CD8-positive, alpha-beta memory T cell (primary cell): ENCODE data around the gene GALNT14. TPM values are rescaled to one million over a fixed set of nuclear protein-coding genes. Genes with fewer than 3 reads are reported as not detected.

Source experiments
- CTCF ChIA-PET: fragments of 350-600 bp; sonication (Branson Sonifier 250); formaldehyde crosslinking; loops from one replicate; lab custom pipeline; 2021; ENCODE audit warnings: antibody characterized with exemption; lab: Charles Lee
- POLR2A ChIA-PET: fragments of 350-600 bp; sonication (Branson Sonifier 250); formaldehyde crosslinking; loops from one replicate; lab custom pipeline; 2021; ENCODE audit warnings: antibody characterized with exemption; lab: Charles Lee
- DNase-seq, 5 donors: peaks; one replicate each; pipeline versions ENCODE4 v3.0.0 to v3.0.0-alpha.2; 2020 to 2022; ENCODE audit warnings: mixed read lengths in 1 of 5
- H3K27ac ChIP-seq: one replicate; pipeline ENCODE4 v1.7.0; 2013; ENCODE audit warnings: low read depth, mild to moderate bottlenecking, low read length, moderate library complexity
- H3K27me3 ChIP-seq: 2 replicates; pipeline ENCODE4 v1.7.0; 2013; ENCODE audit warnings: low read length, mild to moderate bottlenecking; ENCODE audit not compliant: insufficient read depth, poor library complexity, severe bottlenecking
- H3K36me3 ChIP-seq: 2 replicates; pipeline ENCODE4 v1.7.0; 2013; ENCODE audit warnings: mild to moderate bottlenecking, low read length, moderate library complexity; ENCODE audit not compliant: insufficient read depth
- H3K4me1 ChIP-seq: 2 replicates; pipeline ENCODE4 v1.7.0; 2013; ENCODE audit warnings: mild to moderate bottlenecking, low read length, moderate library complexity; ENCODE audit not compliant: insufficient read depth
- H3K4me3 ChIP-seq: 2 replicates; pipeline ENCODE4 v1.7.0; 2013; ENCODE audit warnings: mild to moderate bottlenecking, low read length
- H3K9me3 ChIP-seq: 2 replicates; pipeline ENCODE4 v1.7.0; 2013; ENCODE audit warnings: mild to moderate bottlenecking, low read length
- H3K27ac Mint-ChIP-seq, 8 donors: one replicate each; pipeline ENCODE4 v1.8.0; 2020 to 2021; ENCODE audit warnings: mixed read lengths in 8 of 8, mild to moderate bottlenecking in 6 of 8, inconsistent platforms in 3 of 8, moderate library complexity in 3 of 8
- H3K27me3 Mint-ChIP-seq, 2 donors: one replicate each; pipeline ENCODE4 v1.8.0; 2020 to 2021; ENCODE audit warnings: mixed read lengths in 2 of 2, mild to moderate bottlenecking in 1 of 2, moderate library complexity in 1 of 2
- H3K36me3 Mint-ChIP-seq, 3 donors: one replicate each; pipeline ENCODE4 v1.8.0; 2020 to 2021; ENCODE audit warnings: mixed read lengths in 3 of 3, inconsistent platforms in 1 of 3, mild to moderate bottlenecking in 1 of 3
- H3K4me1 Mint-ChIP-seq, 3 donors: one replicate each; pipeline ENCODE4 v1.8.0; 2020 to 2021; ENCODE audit warnings: mixed read lengths in 3 of 3, inconsistent platforms in 1 of 3, mild to moderate bottlenecking in 1 of 3
- H3K4me3 Mint-ChIP-seq, 7 donors: one replicate each; pipeline ENCODE4 v1.8.0; 2020 to 2021; ENCODE audit warnings: mixed read lengths in 7 of 7, mild to moderate bottlenecking in 6 of 7, moderate library complexity in 4 of 7, inconsistent platforms in 2 of 7
- H3K9me3 Mint-ChIP-seq, 5 donors: one replicate each; pipeline ENCODE4 v1.8.0; 2020 to 2022; ENCODE audit warnings: mixed read lengths in 5 of 5, mild to moderate bottlenecking in 3 of 5, moderate library complexity in 2 of 5, inconsistent platforms in 1 of 5
- polyA plus RNA-seq: library from polyadenylated mRNA; unstranded; fragments of 300-500 nt; fragmentation: Illumina TruSeq; gene quantifications from one replicate; pipeline ENCODE4 v1.2.3, GENCODE V29; 2021
- total RNA-seq, 2 experiments: library from RNA; stranded (reverse); gene quantifications; one replicate each; pipeline ENCODE4 v1.2.3, GENCODE V29; 2021

Gene GALNT14
- total and polyA plus RNA-seq, 3 experiments from 2014 or later = 0.62 to 0.74 TPM; not detected in 1

GRCh38 chr2:30897539-30897938 is 240.7 kb downstream of the GALNT14 start:
- no peaks in the 10 kb centered on the region for H3K36me3 Mint-ChIP-seq
- H3K27ac ChIP-seq = no peak overlapping the region
- no peak overlapping the region for H3K27ac Mint-ChIP-seq
- no peak for DNase-seq
- no peaks in the 10 kb centered on the region for H3K9me3 ChIP-seq
- CTCF ChIA-PET = no interaction called here
- peaks cover 5 to 49% of the 10 kb centered on the region in 2 donors for H3K27me3 Mint-ChIP-seq
- POLR2A ChIA-PET = no interaction called here
- no peak overlapping the region for H3K4me3 Mint-ChIP-seq
- H3K4me1 Mint-ChIP-seq = no peaks in the 10 kb centered on the region
- H3K27me3 ChIP-seq = peaks cover 4% of the 10 kb centered on the region
- no peak overlapping the region for H3K4me3 ChIP-seq
- H3K4me1 ChIP-seq = no peaks in the 10 kb centered on the region
- no peaks in the 10 kb centered on the region for H3K36me3 ChIP-seq
- H3K9me3 Mint-ChIP-seq = peaks cover 0 to 3% (median 2%) of the 10 kb centered on the region in 5 donors

GRCh38 chr2:30894498-30895119 is 243.6 kb downstream of the GALNT14 start:
- Histone ChIP-seq H3K27me3 (peaks cover 4% of the 10 kb centered on the region), H3K9me3 (no peaks in the 10 kb centered on the region), H3K4me1 (no peaks in the 10 kb centered on the region), H3K4me3 (no peak overlapping the region), H3K27ac (no peak overlapping the region), H3K36me3 (no peaks in the 10 kb centered on the region)
- ChIA-PET CTCF (interaction anchor here (1.4 kb wide), 1 partner anchor 13 kb away, joined by 4 read pairs; no protein-coding TSS in a partner anchor), POLR2A (no interaction called here)
- H3K4me3 Mint-ChIP-seq = no peak overlapping the region
- peaks cover 0 to 3% (median 2%) of the 10 kb centered on the region in 5 donors for H3K9me3 Mint-ChIP-seq
- H3K4me1 Mint-ChIP-seq = no peaks in the 10 kb centered on the region
- H3K27me3 Mint-ChIP-seq = peaks cover 5 to 61% of the 10 kb centered on the region in 2 donors
- no peak for DNase-seq
- H3K36me3 Mint-ChIP-seq = no peaks in the 10 kb centered on the region
- peak overlapping the region in 1 of 8 donors; percentile 52 for H3K27ac Mint-ChIP-seq

- no peak overlapping the region for H3K4me3 ChIP-seq
- H3K4me3 Mint-ChIP-seq = no peak overlapping the region
- no peaks in the 10 kb centered on the region for H3K4me1 ChIP-seq
- no peaks in the 10 kb centered on the region for H3K4me1 Mint-ChIP-seq
- H3K27me3 ChIP-seq = no peaks in the 10 kb centered on the region
- DNase-seq = no peak
- H3K9me3 ChIP-seq = no peaks in the 10 kb centered on the region
- ChIA-PET CTCF (no interaction called here), POLR2A (no interaction called here)
- H3K9me3 Mint-ChIP-seq = no peaks in the 10 kb centered on the region
- no peak overlapping the region for H3K27ac Mint-ChIP-seq
- H3K36me3 ChIP-seq = no peaks in the 10 kb centered on the region
- peaks cover 1 to 59% of the 10 kb centered on the region in 2 donors for H3K27me3 Mint-ChIP-seq
- H3K27ac ChIP-seq = no peak overlapping the region
- no peaks in the 10 kb centered on the region for H3K36me3 Mint-ChIP-seq
These were observed 249.3 kb downstream of the GALNT14 start for GRCh38 chr2:30888852-30889409.

- POLR2A ChIA-PET = no interaction called here
- H3K36me3 Mint-ChIP-seq = no peaks in the 10 kb centered on the region
- no peak overlapping the region for H3K4me3 ChIP-seq
- no peaks in the 10 kb centered on the region for H3K4me1 Mint-ChIP-seq
- H3K27ac Mint-ChIP-seq = no peak overlapping the region
- no peak for DNase-seq
- H3K9me3 ChIP-seq = no peaks in the 10 kb centered on the region
- no peaks in the 10 kb centered on the region for H3K4me1 ChIP-seq
- CTCF ChIA-PET = no interaction called here
- H3K9me3 Mint-ChIP-seq = no peaks in the 10 kb centered on the region
- H3K27me3 Mint-ChIP-seq = peaks cover 6 to 61% of the 10 kb centered on the region in 2 donors
- no peaks in the 10 kb centered on the region for H3K36me3 ChIP-seq
- H3K27me3 ChIP-seq = no peaks in the 10 kb centered on the region
- no peak overlapping the region for H3K27ac ChIP-seq
- no peak overlapping the region for H3K4me3 Mint-ChIP-seq
These were observed 252.2 kb downstream of the GALNT14 start for GRCh38 chr2:30886080-30886479.

- no peaks in the 10 kb centered on the region for H3K9me3 ChIP-seq
- H3K27ac ChIP-seq = no peak overlapping the region
- ChIA-PET POLR2A (no interaction called here), CTCF (no interaction called here)
- Mint-ChIP-seq H3K4me3 (no peak overlapping the region), H3K27ac (no peak overlapping the region), H3K9me3 (no peaks in the 10 kb centered on the region), H3K4me1 (no peaks in the 10 kb centered on the region), H3K27me3 (peaks cover 9 to 46% of the 10 kb centered on the region in 2 donors), H3K36me3 (no peaks in the 10 kb centered on the region)
- no peak for DNase-seq
- H3K36me3 ChIP-seq = no peaks in the 10 kb centered on the region
- H3K4me3 ChIP-seq = no peak overlapping the region
- H3K27me3 ChIP-seq = no peaks in the 10 kb centered on the region
- no peaks in the 10 kb centered on the region for H3K4me1 ChIP-seq
These were observed 254.4 kb downstream of the GALNT14 start for GRCh38 chr2:30883822-30884221.

- Mint-ChIP-seq H3K4me1 (no peaks in the 10 kb centered on the region), H3K27me3 (peaks cover 9 to 44% of the 10 kb centered on the region in 2 donors), H3K4me3 (no peak overlapping the region), H3K9me3 (no peaks in the 10 kb centered on the region), H3K36me3 (no peaks in the 10 kb centered on the region), H3K27ac (no peak overlapping the region)
- Histone ChIP-seq H3K4me1 (no peaks in the 10 kb centered on the region), H3K27me3 (no peaks in the 10 kb centered on the region), H3K9me3 (no peaks in the 10 kb centered on the region), H3K36me3 (no peaks in the 10 kb centered on the region), H3K4me3 (no peak overlapping the region), H3K27ac (no peak overlapping the region)
- CTCF ChIA-PET = no interaction called here
- DNase-seq = no peak
- POLR2A ChIA-PET = no interaction called here
These were observed 255.1 kb downstream of the GALNT14 start for GRCh38 chr2:30883184-30883583.

- Histone ChIP-seq H3K27ac (no peak overlapping the region), H3K36me3 (no peaks in the 10 kb centered on the region), H3K27me3 (no peaks in the 10 kb centered on the region), H3K4me1 (no peaks in the 10 kb centered on the region), H3K9me3 (no peaks in the 10 kb centered on the region), H3K4me3 (no peak overlapping the region)
- Mint-ChIP-seq H3K4me1 (no peaks in the 10 kb centered on the region), H3K9me3 (no peaks in the 10 kb centered on the region), H3K4me3 (no peak overlapping the region), H3K27me3 (peaks cover 9 to 54% of the 10 kb centered on the region in 2 donors), H3K36me3 (no peaks in the 10 kb centered on the region), H3K27ac (no peak overlapping the region)
- ChIA-PET CTCF (no interaction called here), POLR2A (no interaction called here)
- DNase-seq = no peak
These were observed 257.7 kb downstream of the GALNT14 start for GRCh38 chr2:30880516-30880915.

- H3K4me1 ChIP-seq = no peaks in the 10 kb centered on the region
- H3K36me3 ChIP-seq = no peaks in the 10 kb centered on the region
- peaks cover 0 to 13% (median 3%) of the 10 kb centered on the region in 5 donors for H3K9me3 Mint-ChIP-seq
- no peaks in the 10 kb centered on the region for H3K4me1 Mint-ChIP-seq
- no peaks in the 10 kb centered on the region for H3K36me3 Mint-ChIP-seq
- ChIA-PET CTCF (no interaction called here), POLR2A (no interaction called here)
- peaks cover 12 to 42% of the 10 kb centered on the region in 2 donors for H3K27me3 Mint-ChIP-seq
- no peak overlapping the region for H3K4me3 ChIP-seq
- no peaks in the 10 kb centered on the region for H3K27me3 ChIP-seq
- H3K4me3 Mint-ChIP-seq = no peak overlapping the region
- no peak for DNase-seq
- no peaks in the 10 kb centered on the region for H3K9me3 ChIP-seq
- no peak overlapping the region for H3K27ac Mint-ChIP-seq
- H3K27ac ChIP-seq = no peak overlapping the region
These were observed 260.4 kb downstream of the GALNT14 start for GRCh38 chr2:30877833-30878232.
